Chondrocyte (in vitro differentiated cells): ENCODE data around the gene SERBP1. TPM values are rescaled to one million over a fixed set of nuclear protein-coding genes. Genes with fewer than 3 reads are reported as not detected.
A peak's percentile ranks its signal among the peaks of the same experiment; 100 is the strongest.
"Not testable (repeated sequence)": the region's sequence is repeated elsewhere in the genome, so short reads cannot be mapped to it uniquely, and the experiment has no call there.

Experiments
- DNase-seq: peaks from one replicate; pipeline ENCODE4 v3.0.0; 2021; ENCODE audit warnings: mixed read lengths, low spot score
- H3K27ac Mint-ChIP-seq: one replicate; pipeline ENCODE4 v1.8.0; 2021; ENCODE audit warnings: mild to moderate bottlenecking, moderate library complexity, mixed read lengths; ENCODE audit not compliant: unreplicated experiment
- H3K27me3 Mint-ChIP-seq: 2 replicates; pipeline ENCODE4 v1.8.0; 2021; ENCODE audit warnings: low read depth, mixed read lengths
- H3K36me3 Mint-ChIP-seq: 2 replicates; pipeline ENCODE4 v1.8.0; 2021; ENCODE audit warnings: low read depth, mixed read lengths
- H3K4me1 Mint-ChIP-seq: 2 replicates; pipeline ENCODE4 v1.8.0; 2021; ENCODE audit warnings: low read depth, mild to moderate bottlenecking, mixed read lengths
- H3K4me3 Mint-ChIP-seq: one replicate; pipeline ENCODE4 v1.8.0; 2021; ENCODE audit warnings: mild to moderate bottlenecking, moderate library complexity, mixed read lengths; ENCODE audit not compliant: unreplicated experiment
- H3K9me3 Mint-ChIP-seq: 2 replicates; pipeline ENCODE4 v1.8.0; 2021; ENCODE audit warnings: low read depth, mixed read lengths
- CTCF ChIP-seq: fragments of 200-600 bp; sonication (generic); IDR thresholded peaks from 2 replicates; pipeline ENCODE4 v1.5.0; 2021; ENCODE audit warnings: antibody characterized with exemption, mild to moderate bottlenecking, moderate library complexity
- total RNA-seq: library from RNA; stranded (reverse); gene quantifications from 3 replicates; pipeline ENCODE4 v1.2.1, GENCODE V29; 2021

The SERBP1 gene
- total RNA-seq, 1 donor from 2014 or later, result 145 TPM

DNA sequence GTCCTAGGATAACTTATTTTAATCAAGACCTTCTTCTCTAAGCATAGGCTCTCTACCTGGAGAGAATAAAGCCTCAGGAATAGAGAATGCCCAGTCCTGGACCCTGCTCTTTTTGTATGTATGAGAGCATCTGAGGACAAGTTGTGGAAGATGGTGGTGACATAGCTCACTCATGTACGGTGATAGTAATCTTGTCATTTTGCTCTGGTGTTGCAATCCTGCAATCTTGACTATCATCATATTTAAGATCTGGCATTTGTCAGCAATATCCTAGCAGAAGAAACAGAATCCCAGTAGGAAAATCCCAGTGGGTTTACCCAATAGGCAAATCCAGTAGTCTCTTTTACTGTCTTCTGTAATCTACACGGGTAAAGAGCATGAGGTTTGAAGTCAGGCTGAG, 21.6 kb upstream of the SERBP1 start:
- Mint-ChIP-seq H3K27me3 (peaks cover 7% of the 10 kb centered on the region), H3K36me3 (no peaks in the 10 kb centered on the region), H3K4me1 (peaks cover 2% of the 10 kb centered on the region), H3K27ac (no peak overlapping the region), H3K4me3 (no peak overlapping the region), H3K9me3 (no peaks in the 10 kb centered on the region)
- DNase-seq, result no peak
- no peak for TF ChIP-seq CTCF

DNA sequence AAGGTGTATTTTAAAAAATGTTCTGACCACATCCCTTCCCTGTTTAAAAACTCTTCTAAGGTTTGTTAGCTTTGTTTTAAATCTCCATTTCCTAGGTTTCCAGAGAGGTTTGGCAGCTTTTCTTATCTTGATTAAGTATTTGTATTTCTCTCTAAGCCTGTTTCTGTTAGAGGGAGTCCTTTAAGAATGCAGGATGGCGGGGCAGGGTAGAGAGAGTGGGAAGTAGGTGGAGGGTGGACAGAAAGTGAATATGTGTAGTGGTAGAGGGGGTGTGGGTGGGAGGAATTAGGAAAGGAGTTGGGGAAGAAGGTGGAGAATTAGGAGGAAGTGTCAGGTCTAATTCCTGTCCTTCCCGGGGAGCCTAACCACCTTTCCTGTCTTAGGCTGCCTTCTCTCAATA, 21.2 kb upstream of the SERBP1 start:
- no peak overlapping the region for H3K27ac Mint-ChIP-seq
- peaks cover 7% of the 10 kb centered on the region for H3K27me3 Mint-ChIP-seq
- H3K9me3 Mint-ChIP-seq, result no peaks in the 10 kb centered on the region
- no peaks in the 10 kb centered on the region for H3K36me3 Mint-ChIP-seq
- peaks cover 6% of the 10 kb centered on the region for H3K4me1 Mint-ChIP-seq
- no peak for TF ChIP-seq CTCF
- no peak overlapping the region for H3K4me3 Mint-ChIP-seq
- DNase-seq, result no peak

DNA sequence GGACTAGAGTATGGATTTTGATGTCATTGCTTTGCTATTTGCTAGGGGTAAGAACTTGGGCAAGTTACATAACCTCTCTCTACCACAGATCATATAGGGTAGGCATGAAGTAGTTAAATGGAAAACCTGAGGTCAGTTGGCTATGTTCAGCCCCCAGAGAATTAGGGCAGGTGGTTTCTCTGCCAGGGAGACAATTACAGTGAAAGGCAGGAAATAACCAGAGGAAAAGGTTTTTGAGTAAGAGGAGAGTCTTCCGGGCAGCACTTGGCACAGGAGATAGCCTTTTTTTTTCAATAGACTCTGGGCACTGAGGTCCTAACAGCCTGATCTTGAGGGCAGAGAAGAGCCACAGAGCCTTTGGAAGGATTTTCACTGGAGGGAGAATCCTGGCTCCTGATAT, 16.7 kb upstream of the SERBP1 start:
- Mint-ChIP-seq H3K27ac (no peak overlapping the region), H3K4me3 (no peak overlapping the region), H3K36me3 (no peaks in the 10 kb centered on the region), H3K4me1 (peaks cover 10% of the 10 kb centered on the region), H3K27me3 (peaks cover 3% of the 10 kb centered on the region), H3K9me3 (no peaks in the 10 kb centered on the region)
- TF ChIP-seq CTCF, result no peak
- no peak for DNase-seq

- not testable (repeated sequence) for H3K27me3 Mint-ChIP-seq, DNase-seq, H3K9me3 Mint-ChIP-seq, H3K27ac Mint-ChIP-seq, H3K4me3 Mint-ChIP-seq, H3K36me3 Mint-ChIP-seq
- H3K4me1 Mint-ChIP-seq, result peaks cover 19% of the 10 kb centered on the region
Measured at GRCh38 chr1:67446014-67446413, 15.8 kb upstream of the SERBP1 start.

- H3K27ac Mint-ChIP-seq, result peak overlapping the region; percentile 2
- no peak overlapping the region for H3K4me3 Mint-ChIP-seq
- H3K9me3 Mint-ChIP-seq, result no peaks in the 10 kb centered on the region
- H3K4me1 Mint-ChIP-seq, result peaks cover 37% of the 10 kb centered on the region
- DNase-seq, result no peak
- no peaks in the 10 kb centered on the region for H3K27me3 Mint-ChIP-seq
- TF ChIP-seq CTCF, result no peak
- no peaks in the 10 kb centered on the region for H3K36me3 Mint-ChIP-seq
Measured at GRCh38 chr1:67441739-67442281, 11.6 kb upstream of the SERBP1 start.

GRCh38 chr1:67441183-67441582, 11.0 kb upstream of the SERBP1 start:
- H3K36me3 Mint-ChIP-seq, result no peaks in the 10 kb centered on the region
- no peaks in the 10 kb centered on the region for H3K9me3 Mint-ChIP-seq
- H3K4me1 Mint-ChIP-seq, result peaks cover 31% of the 10 kb centered on the region
- no peak for TF ChIP-seq CTCF
- H3K4me3 Mint-ChIP-seq, result peak overlapping the region; percentile 1
- H3K27me3 Mint-ChIP-seq, result no peaks in the 10 kb centered on the region
- peak overlapping the region; percentile 50 for H3K27ac Mint-ChIP-seq
- no peak for DNase-seq
